ENCODE data around the gene C1orf159. TPM values are rescaled to one million over a fixed set of nuclear protein-coding genes. Genes with fewer than 3 reads are reported as not detected.

The C1orf159 gene
- total and polyA plus RNA-seq, 2 experiments from 2014 or later, result 21.7 to 36.2 TPM

DNA sequence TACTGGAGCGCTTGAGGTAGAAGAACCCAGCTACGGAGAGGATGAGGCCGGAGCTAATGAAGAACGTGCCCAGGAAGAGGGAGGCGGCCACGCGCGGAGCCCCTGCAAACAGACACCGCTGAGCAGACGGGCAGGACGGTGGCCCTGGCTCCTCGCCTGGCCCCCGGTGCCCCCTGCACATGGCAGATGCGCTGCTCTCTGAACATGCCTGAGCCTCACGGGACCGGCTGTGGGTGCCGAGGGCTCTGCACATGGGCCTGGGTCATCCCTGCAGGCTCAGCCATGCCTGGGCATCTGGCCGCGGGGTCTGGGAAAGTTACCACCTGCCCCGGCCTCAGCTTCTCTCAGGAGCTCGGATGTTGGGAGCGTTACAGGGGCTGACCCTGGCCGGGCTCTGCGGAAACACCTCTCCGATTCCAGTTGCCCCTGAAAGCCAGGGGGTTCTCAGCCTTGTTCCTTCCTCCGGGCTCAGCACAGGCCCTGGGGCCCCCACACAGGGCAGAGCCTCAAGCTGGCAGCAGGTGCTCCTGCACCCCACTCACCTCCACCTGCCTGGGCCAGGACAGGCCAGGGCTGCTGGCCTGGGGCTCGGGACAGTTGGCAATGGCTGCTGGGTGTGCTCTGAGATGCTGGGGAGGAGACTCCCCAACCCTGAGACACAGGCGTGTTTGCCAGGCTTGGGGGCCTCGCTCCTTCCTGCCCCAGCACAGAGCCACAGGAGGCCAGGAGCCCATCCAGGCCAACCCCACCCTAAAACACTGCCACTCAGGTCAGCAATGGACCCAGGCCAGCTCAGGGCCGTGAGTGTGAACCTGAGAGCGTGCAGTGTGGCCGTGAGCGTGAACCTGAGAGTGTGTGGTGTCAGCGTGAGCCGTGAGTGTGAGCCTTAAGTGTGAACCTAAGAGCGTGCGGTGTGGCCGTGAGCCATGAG lies 29.7 kb downstream of the C1orf159 start:
- TF ChIP-seq, protein P1, sequence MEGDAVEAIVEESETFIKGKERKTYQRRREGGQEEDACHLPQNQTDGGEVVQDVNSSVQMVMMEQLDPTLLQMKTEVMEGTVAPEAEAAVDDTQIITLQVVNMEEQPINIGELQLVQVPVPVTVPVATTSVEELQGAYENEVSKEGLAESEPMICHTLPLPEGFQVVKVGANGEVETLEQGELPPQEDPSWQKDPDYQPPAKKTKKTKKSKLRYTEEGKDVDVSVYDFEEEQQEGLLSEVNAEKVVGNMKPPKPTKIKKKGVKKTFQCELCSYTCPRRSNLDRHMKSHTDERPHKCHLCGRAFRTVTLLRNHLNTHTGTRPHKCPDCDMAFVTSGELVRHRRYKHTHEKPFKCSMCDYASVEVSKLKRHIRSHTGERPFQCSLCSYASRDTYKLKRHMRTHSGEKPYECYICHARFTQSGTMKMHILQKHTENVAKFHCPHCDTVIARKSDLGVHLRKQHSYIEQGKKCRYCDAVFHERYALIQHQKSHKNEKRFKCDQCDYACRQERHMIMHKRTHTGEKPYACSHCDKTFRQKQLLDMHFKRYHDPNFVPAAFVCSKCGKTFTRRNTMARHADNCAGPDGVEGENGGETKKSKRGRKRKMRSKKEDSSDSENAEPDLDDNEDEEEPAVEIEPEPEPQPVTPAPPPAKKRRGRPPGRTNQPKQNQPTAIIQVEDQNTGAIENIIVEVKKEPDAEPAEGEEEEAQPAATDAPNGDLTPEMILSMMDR (IDR thresholded peaks at IDR 0.05; ENCODE audit: low read depth, low read length), result no peak
- Histone ChIP-seq H3K36me3 (no peaks in the 10 kb centered on the region), H3K27me3 (no peaks in the 10 kb centered on the region), H3K4me3 (no peak overlapping the region), H3K9me3 (ENCODE audit: low read depth) (no peaks in the 10 kb centered on the region), H3K4me1 (ENCODE audit: low read depth) (no peaks in the 10 kb centered on the region), H3K27ac (no peak overlapping the region)
- no peak for DNase-seq (ENCODE audit: low read depth in 1 of 2, low spot score in 1 of 2)

DNA sequence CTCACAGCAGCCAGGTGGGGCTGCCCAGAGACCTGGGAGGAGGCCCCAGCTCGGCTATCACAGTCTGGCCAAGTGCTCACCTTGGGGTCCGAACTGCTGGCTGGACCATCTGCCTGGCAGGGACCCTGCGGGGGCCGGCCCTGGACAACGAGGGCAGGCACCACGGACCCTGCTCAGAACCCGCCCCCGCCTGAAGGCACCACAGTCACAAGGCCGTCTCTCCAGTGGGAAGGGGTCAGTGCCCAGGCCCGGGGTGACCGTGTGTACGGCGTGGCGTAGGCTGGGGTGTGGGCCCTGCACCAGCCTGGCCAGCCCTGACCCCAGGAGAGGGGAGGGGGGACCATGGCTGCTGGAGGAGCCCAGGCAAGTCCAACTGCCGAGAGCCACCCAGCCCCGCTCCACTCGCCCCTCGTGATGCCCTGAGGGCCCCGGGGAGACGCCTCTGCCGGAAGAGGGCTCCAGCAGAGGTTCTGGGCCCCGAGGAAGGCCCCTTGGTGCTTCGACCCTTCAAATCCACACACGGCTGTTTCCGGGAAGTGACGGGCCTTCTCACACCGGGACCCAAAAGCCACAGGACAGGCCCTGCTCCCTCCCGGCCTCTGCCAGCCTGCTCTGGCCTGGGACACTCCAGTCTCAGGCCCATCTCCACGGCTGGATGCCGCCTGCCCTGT lies 30.6 kb downstream of the C1orf159 start:
- Histone ChIP-seq H3K27me3 (no peaks in the 10 kb centered on the region), H3K9me3 (ENCODE audit: low read depth) (no peaks in the 10 kb centered on the region), H3K4me3 (no peak overlapping the region), H3K36me3 (no peaks in the 10 kb centered on the region), H3K4me1 (ENCODE audit: low read depth) (no peaks in the 10 kb centered on the region), H3K27ac (no peak overlapping the region)
- TF ChIP-seq, protein P1 (IDR thresholded peaks at IDR 0.05; ENCODE audit: low read depth, low read length), result no peak
- no peak for DNase-seq (ENCODE audit: low read depth in 1 of 2, low spot score in 1 of 2)

DNA sequence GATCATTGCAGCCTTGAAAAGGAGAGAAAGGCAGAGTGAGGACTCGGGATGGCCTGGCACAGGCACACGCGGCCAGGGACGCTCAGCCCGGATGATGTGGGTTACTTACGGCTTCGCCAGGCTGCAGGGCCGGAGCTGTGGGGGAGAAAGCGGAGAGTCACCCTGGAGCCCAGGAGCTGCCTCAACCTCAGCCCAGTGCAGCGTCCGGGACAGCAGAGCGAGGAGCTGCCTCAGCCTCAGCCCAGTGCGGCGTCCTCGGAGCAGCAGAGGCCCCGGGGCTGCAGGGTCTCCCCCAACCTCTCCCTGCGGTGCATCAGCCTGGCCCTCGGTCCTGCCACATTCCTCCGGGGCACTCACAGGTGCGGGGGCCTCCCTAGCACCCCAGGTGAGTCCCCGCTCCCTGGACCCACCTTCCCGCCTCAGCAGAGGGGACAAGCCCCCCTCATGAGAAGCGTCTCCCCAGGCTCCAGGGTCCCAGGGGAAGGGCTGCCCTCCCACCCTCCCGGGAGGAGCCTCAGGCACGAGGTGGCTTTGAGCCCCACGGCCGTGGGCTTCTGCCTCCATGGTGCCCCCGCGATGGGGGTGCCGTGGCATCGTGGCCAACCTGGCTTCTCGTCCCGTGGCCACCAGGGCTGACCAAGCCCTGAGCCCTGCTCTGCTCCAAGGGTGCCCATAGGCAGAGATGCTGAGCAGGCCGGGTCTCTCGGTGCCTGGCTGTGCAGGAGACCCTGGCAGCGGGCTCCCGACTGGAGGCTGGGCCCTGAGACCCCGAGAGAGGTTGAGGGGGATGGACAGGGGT lies 31.3 kb downstream of the C1orf159 start:
- no peaks in the 10 kb centered on the region for H3K9me3 ChIP-seq (ENCODE audit: low read depth)
- H3K36me3 ChIP-seq, result no peaks in the 10 kb centered on the region
- no peaks in the 10 kb centered on the region for H3K27me3 ChIP-seq
- DNase-seq (ENCODE audit: low read depth in 1 of 2, low spot score in 1 of 2), result no peak
- H3K4me3 ChIP-seq, result no peak overlapping the region
- TF ChIP-seq, protein P1 (IDR thresholded peaks at IDR 0.05; ENCODE audit: low read depth, low read length), result no peak
- no peak overlapping the region for H3K27ac ChIP-seq
- H3K4me1 ChIP-seq (ENCODE audit: low read depth), result peaks cover 5% of the 10 kb centered on the region

DNA sequence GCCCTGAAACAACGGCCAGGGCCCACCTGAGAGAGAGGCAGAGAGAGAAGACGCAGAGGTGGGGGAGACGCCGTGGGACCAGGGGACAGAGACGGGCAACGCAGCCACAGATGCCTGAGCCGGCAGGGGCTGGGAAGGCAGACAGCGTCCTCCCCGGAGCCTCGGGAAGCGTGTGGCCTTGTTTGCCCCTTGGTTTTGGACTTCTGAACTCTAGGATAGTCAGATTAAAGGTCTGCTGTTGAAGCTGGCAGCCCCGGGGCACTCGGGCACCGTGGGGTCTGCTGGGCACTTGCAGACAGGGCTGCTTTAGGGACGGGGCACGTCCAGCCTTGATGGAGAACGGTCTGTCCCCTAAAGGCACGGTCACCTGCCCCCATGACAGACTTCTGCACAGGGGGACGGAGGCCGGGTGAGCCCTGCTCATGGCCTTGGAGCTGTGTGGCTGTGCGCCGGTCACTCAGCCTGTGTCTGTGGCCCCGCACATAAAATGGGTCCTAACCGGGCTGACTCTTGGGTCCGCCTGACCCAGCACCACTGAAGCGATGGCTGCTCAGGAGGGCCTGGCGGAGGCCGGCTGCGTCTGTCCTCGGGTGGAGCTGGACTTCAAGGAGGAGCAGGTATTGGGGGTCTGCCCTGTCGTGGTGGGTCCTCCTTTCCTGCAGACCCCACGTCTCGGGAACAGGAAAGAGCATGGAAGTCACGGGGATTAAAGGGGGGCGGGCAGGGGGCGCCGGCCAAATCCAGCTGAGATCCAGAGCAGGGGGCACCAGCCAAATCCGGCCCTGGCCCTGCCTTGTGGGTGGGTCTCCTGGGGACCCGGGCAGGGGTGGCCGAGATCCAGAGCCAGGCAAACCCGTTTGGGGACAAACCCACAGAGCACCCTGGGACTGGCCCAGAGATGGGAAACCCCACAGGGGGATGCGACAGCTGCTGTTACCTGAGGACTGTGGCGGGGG lies 32.2 kb downstream of the C1orf159 start:
- no peaks in the 10 kb centered on the region for H3K9me3 ChIP-seq (ENCODE audit: low read depth)
- H3K4me3 ChIP-seq, result no peak overlapping the region
- no peak for DNase-seq (ENCODE audit: low read depth in 1 of 2, low spot score in 1 of 2)
- no peaks in the 10 kb centered on the region for H3K36me3 ChIP-seq
- H3K4me1 ChIP-seq (ENCODE audit: low read depth), result peaks cover 9% of the 10 kb centered on the region
- no peaks in the 10 kb centered on the region for H3K27me3 ChIP-seq
- no peak overlapping the region for H3K27ac ChIP-seq
- TF ChIP-seq, protein P1 (IDR thresholded peaks at IDR 0.05; ENCODE audit: low read depth, low read length), result no peak
